Stimulated activated naive CD8-positive, alpha-beta T cell treated with anti-CD3 and anti-CD28 coated beads, Interleukin-15, amount 100 ng/mL, for 72 hours (primary cell): ENCODE measurements around the gene ATRNL1.
A peak's percentile ranks its signal among the peaks of the same experiment; 100 is the strongest.
"Not testable (repeated sequence)": the region's sequence is repeated elsewhere in the genome, so short reads cannot be mapped to it uniquely, and the experiment has no call there.

ENCODE experiments used
- ATAC-seq: fragments of 150-1000 bp; cut with Tn5 transposase; 2 replicates; pipeline ENCODE4 v1.10.0; 2021; ENCODE audit warnings: mild to moderate bottlenecking, moderate library complexity
- DNase-seq, 2 donors: peaks; one replicate each; pipeline ENCODE4 v3.0.0; 2021 to 2022
- H3K27ac Mint-ChIP-seq, 2 donors: one replicate each; pipeline ENCODE4 v1.8.0; 2022; ENCODE audit warnings: mild to moderate bottlenecking in 2 of 2, mixed read lengths in 2 of 2, moderate library complexity in 2 of 2
- H3K27me3 Mint-ChIP-seq: one replicate; pipeline ENCODE4 v1.8.0; 2022; ENCODE audit warnings: mixed read lengths
- H3K4me1 Mint-ChIP-seq: one replicate; pipeline ENCODE4 v1.8.0; 2022; ENCODE audit warnings: mild to moderate bottlenecking, mixed read lengths
- H3K4me3 Mint-ChIP-seq, 2 donors: one replicate each; pipeline ENCODE4 v1.8.0; 2022; ENCODE audit warnings: mild to moderate bottlenecking in 2 of 2, mixed read lengths in 2 of 2, moderate library complexity in 1 of 2
- H3K9me3 Mint-ChIP-seq, 2 donors: one replicate each; pipeline ENCODE4 v1.8.0; 2022; ENCODE audit warnings: mixed read lengths in 2 of 2

Gene ATRNL1

DNA sequence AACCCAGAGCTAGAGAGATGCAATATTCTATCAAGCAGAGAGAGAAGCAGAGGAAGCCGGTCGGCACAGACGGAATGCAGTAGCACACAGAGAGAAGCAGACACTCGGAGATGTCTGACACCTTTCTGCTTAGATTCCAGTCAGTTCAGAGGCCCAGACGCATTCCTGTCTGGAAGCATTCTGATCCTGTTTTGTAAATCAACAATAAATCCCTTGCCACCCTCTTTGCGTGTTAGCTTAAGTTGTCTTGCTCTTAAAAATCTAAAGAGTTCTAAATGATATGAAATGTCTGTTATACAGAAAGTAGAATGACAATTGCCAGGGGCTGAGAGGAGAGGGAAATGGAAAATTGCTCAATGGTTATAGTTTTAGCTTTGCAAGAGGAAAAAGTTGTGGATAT, 27.4 kb upstream of the ATRNL1 start:
- Mint-ChIP-seq H3K27me3 (peaks cover 43% of the 10 kb centered on the region), H3K27ac (peak overlapping the region in 1 of 2 donors; percentile 27), H3K9me3 (no peaks in the 10 kb centered on the region), H3K4me1 (no peaks in the 10 kb centered on the region), H3K4me3 (no peak overlapping the region)
- ATAC-seq: no peak
- DNase-seq: no peak

GRCh38 chr10:115066528-115066927, 26.6 kb upstream of the ATRNL1 start:
- Mint-ChIP-seq H3K9me3 (no peaks in the 10 kb centered on the region), H3K4me1 (no peaks in the 10 kb centered on the region), H3K27ac (no peak overlapping the region), H3K27me3 (peaks cover 38% of the 10 kb centered on the region), H3K4me3 (no peak overlapping the region)
- DNase-seq: no peak
- ATAC-seq: no peak

DNA sequence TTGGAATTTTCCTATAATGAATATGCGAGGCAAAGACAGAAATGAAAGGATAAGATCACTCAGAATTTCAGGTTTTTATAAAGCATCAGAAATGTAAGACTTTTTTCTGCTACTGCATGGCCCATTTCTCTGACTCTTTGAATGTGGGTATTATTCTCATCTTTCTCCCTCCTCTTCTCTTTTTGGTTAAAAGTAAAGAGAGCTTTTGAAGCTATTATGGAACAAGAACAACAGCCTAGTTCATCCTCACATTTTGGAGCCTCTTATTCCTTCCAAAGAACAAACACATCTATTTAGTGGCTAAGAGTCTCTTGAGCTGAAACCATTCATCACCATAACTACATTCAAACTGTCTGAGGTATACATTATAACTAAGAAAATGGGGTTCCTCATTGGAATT, 19.4 kb upstream of the ATRNL1 start:
- Mint-ChIP-seq H3K4me3 (no peak overlapping the region), H3K27me3 (peaks cover 39% of the 10 kb centered on the region), H3K9me3 (peaks cover 0 to 7% of the 10 kb centered on the region in 2 donors), H3K27ac (no peak overlapping the region), H3K4me1 (no peaks in the 10 kb centered on the region)
- ATAC-seq (no peak), DNase-seq (no peak)

DNA sequence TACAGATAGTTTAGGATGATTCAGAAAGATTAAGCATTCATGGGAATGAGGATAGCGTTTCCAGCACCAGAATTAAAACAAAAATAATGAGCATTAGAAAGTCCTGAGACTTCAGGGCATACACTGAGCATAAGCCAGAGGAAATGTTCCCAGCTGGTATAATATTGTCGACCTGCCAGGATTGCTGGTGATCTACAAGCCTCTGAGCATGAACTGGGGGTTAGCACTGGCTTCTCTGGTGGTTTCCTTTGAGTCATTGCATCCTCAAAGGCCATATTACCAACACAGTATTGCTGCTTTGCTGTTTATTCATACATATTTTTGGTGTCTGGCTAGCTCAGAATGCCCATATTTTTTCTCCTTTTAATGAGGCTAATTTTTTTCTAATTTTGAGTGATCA, 10.7 kb upstream of the ATRNL1 start:
- DNase-seq: no peak
- Mint-ChIP-seq H3K27me3 (peaks cover 38% of the 10 kb centered on the region), H3K4me3 (no peak overlapping the region)

GRCh38 chr10:115084277-115084850, 8.8 kb upstream of the ATRNL1 start:
- Mint-ChIP-seq H3K27ac (no peak overlapping the region), H3K4me3 (no peak overlapping the region), H3K4me1 (no peaks in the 10 kb centered on the region), H3K9me3 (peaks cover 13 to 15% of the 10 kb centered on the region in 2 donors), H3K27me3 (peaks cover 29% of the 10 kb centered on the region)
- ATAC-seq (no peak), DNase-seq (no peak)

More for the DNA sequence above, 10.7 kb upstream of the ATRNL1 start:
- no peaks in the 10 kb centered on the region for H3K4me1 Mint-ChIP-seq
- ATAC-seq: no peak
- peaks cover 14 to 15% of the 10 kb centered on the region in 2 donors for H3K9me3 Mint-ChIP-seq
- H3K27ac Mint-ChIP-seq: no peak overlapping the region

DNA sequence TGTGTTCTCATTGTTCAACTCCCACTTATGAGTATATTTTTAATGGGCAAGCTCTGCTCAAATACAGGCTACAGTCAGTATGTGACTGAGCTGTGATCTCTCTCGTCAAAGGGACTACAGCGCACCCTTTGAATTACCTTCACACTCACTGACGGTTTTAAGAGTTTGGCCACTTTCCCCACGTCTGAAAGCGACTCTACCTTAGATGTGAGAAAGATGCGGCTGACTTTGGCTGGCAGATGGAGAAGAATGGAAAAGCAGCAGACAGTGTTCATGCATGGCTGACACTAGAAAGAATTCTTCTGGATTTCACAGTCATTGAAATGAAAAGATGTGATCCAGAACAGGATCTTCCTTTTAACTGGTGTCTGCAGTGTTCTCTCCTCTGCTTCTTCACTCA, 2.0 kb upstream of the ATRNL1 start:
- H3K9me3 Mint-ChIP-seq: peaks cover 10 to 11% of the 10 kb centered on the region in 2 donors
- peaks cover 13% of the 10 kb centered on the region for H3K4me1 Mint-ChIP-seq
- DNase-seq (no peak), ATAC-seq (no peak)
- H3K27me3 Mint-ChIP-seq: peaks cover 56% of the 10 kb centered on the region
- no peak overlapping the region for H3K4me3 Mint-ChIP-seq
- no peak overlapping the region for H3K27ac Mint-ChIP-seq

- H3K9me3 Mint-ChIP-seq: peaks cover 3 to 7% of the 10 kb centered on the region in 2 donors
- H3K4me1 Mint-ChIP-seq: peaks cover 13% of the 10 kb centered on the region
- no peak for DNase-seq
- ATAC-seq: no peak
- no peak overlapping the region for H3K27ac Mint-ChIP-seq
- H3K27me3 Mint-ChIP-seq: peaks cover 58% of the 10 kb centered on the region
- peak overlapping the region; percentile 72 to 82 for H3K4me3 Mint-ChIP-seq
These were observed 959 bp upstream of the ATRNL1 start for GRCh38 chr10:115092258-115092554.

- ATAC-seq: peak; percentile 78
- Mint-ChIP-seq H3K9me3 (peaks cover 0 to 2% of the 10 kb centered on the region in 2 donors), H3K27me3 (peaks cover 53% of the 10 kb centered on the region), H3K4me1 (peaks cover 13% of the 10 kb centered on the region), H3K4me3 (peak overlapping the region; percentile 72 to 82), H3K27ac (no peak overlapping the region)
- peak; percentile 24 to 57 for DNase-seq
These were observed 445 bp upstream of the ATRNL1 start for GRCh38 chr10:115092555-115093285.

DNA sequence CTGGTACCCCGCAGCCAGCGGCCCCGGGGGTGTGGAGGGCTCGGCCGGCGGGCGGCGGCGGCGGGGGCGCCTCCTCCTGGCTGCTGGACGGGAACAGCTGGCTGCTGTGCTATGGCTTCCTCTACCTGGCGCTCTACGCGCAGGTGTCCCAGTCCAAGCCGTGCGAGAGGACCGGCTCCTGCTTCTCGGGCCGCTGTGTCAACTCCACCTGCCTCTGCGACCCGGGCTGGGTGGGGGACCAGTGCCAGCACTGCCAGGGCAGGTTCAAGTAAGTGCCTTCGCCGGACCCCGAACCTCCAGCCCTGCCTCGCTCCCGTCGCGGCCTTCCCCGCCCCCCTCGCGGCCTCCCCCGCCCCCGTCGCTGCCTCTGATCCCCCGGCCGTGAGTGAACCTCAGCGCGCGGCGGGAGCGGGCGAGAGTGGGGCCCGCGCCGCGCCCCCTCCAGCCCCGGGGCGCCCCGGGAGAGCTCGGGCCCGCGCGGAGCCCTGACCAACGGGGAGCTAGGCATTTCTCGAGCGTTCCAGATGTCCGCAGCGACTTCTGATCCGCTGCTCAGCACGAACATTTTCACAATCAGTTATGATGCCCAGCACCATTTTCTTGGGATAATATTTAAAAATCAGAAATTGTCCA, 727 bp downstream of the ATRNL1 start:
- H3K9me3 Mint-ChIP-seq: no peaks in the 10 kb centered on the region
- peak overlapping the region; percentile 71 for H3K4me3 Mint-ChIP-seq
- DNase-seq: peak; percentile 11 to 35
- H3K27ac Mint-ChIP-seq: no peak overlapping the region
- H3K4me1 Mint-ChIP-seq: peaks cover 13% of the 10 kb centered on the region
- ATAC-seq: peak; percentile 67
- H3K27me3 Mint-ChIP-seq: peaks cover 51% of the 10 kb centered on the region

DNA sequence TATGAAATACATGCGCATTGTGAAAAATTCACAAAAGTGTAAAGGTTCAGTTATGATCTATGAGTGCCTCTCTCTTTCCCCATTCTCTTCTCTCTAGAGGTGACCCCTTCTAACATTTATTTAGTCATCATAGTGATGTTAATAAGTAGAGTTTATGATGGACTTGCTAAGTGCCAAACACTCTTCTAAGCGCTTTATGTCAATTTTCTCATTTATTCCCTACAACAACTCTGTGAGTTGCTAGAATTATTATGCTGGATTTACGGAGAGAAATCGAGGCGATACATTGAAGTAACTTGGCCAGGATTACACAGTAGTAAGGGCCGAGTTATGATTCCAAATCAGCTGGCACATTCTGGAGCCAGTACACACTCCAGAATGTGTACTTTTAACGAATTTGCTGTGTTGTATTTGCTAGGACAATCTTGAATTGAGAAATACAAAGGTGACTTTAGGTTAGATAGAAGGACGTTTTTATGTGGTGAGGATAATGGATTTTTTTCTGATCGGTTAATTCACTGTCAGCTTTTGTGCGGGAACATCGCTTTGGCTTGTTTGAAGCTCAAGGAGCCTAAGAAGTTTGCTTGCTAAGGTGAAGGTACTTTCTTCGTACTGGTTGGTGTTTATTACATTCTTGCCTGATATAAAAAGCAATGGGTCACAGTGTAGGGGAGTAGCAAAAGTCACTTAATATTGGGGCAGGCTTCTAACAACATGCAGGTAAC, 1.4 kb downstream of the ATRNL1 start:
- Mint-ChIP-seq H3K4me3 (peak overlapping the region; percentile 49 to 71), H3K27me3 (peaks cover 45% of the 10 kb centered on the region), H3K4me1 (peaks cover 13% of the 10 kb centered on the region), H3K9me3 (no peaks in the 10 kb centered on the region), H3K27ac (no peak overlapping the region)
- DNase-seq (no peak), ATAC-seq (no peak)

- peaks cover 52% of the 10 kb centered on the region for H3K27me3 Mint-ChIP-seq
- H3K4me1 Mint-ChIP-seq: peaks cover 13% of the 10 kb centered on the region
- no peak overlapping the region for H3K4me3 Mint-ChIP-seq
- DNase-seq (no peak), ATAC-seq (no peak)
- H3K9me3 Mint-ChIP-seq: no peaks in the 10 kb centered on the region
- H3K27ac Mint-ChIP-seq: no peak overlapping the region
These were observed 2.6 kb downstream of the ATRNL1 start for GRCh38 chr10:115095758-115096157.

- ATAC-seq (no peak), DNase-seq (no peak)
- no peak overlapping the region for H3K27ac Mint-ChIP-seq
- no peak overlapping the region for H3K4me3 Mint-ChIP-seq
- H3K4me1 Mint-ChIP-seq: no peaks in the 10 kb centered on the region
- peaks cover 5 to 21% of the 10 kb centered on the region in 2 donors for H3K9me3 Mint-ChIP-seq
- H3K27me3 Mint-ChIP-seq: peaks cover 30% of the 10 kb centered on the region
These were observed 10.5 kb downstream of the ATRNL1 start for GRCh38 chr10:115103700-115104099.

- not testable (repeated sequence) for H3K4me1 Mint-ChIP-seq, H3K27ac Mint-ChIP-seq, DNase-seq, ATAC-seq, H3K4me3 Mint-ChIP-seq
- H3K9me3 Mint-ChIP-seq: peaks cover 5 to 21% of the 10 kb centered on the region in 2 donors
- peaks cover 27% of the 10 kb centered on the region for H3K27me3 Mint-ChIP-seq
These were observed 12.2 kb downstream of the ATRNL1 start for GRCh38 chr10:115105411-115105810.

GRCh38 chr10:115107830-115108229, 14.7 kb downstream of the ATRNL1 start:
- H3K4me3 Mint-ChIP-seq: no peak overlapping the region
- no peak overlapping the region for H3K27ac Mint-ChIP-seq
- no peak for ATAC-seq
- no peaks in the 10 kb centered on the region for H3K4me1 Mint-ChIP-seq
- DNase-seq: no peak
- peaks cover 16% of the 10 kb centered on the region for H3K27me3 Mint-ChIP-seq
- peaks cover 5 to 26% of the 10 kb centered on the region in 2 donors for H3K9me3 Mint-ChIP-seq

- ATAC-seq (no peak), DNase-seq (no peak)
- H3K27me3 Mint-ChIP-seq: peaks cover 30% of the 10 kb centered on the region
- H3K9me3 Mint-ChIP-seq: peaks cover 0 to 7% of the 10 kb centered on the region in 2 donors
- no peak overlapping the region for H3K27ac Mint-ChIP-seq
- H3K4me3 Mint-ChIP-seq: no peak overlapping the region
- H3K4me1 Mint-ChIP-seq: no peaks in the 10 kb centered on the region
These were observed 24.1 kb downstream of the ATRNL1 start for GRCh38 chr10:115117301-115117700.

- no peak for ATAC-seq
- Mint-ChIP-seq H3K4me3 (no peak overlapping the region), H3K9me3 (no peaks in the 10 kb centered on the region), H3K4me1 (no peaks in the 10 kb centered on the region), H3K27me3 (peaks cover 30% of the 10 kb centered on the region), H3K27ac (no peak overlapping the region)
- DNase-seq: no peak
These were observed 25.2 kb downstream of the ATRNL1 start for GRCh38 chr10:115118346-115118745.
